GM18502 (cell line): ENCODE measurements around the gene ARIH2.
"Not testable (repeated sequence)": the region's sequence is repeated elsewhere in the genome, so short reads cannot be mapped to it uniquely, and the experiment has no call there.

Experiments
- ATAC-seq: cut with Tn5 transposase; IDR thresholded peaks from one replicate; pipeline ENCODE4 v1.9.1; 2021; ENCODE audit warnings: mild to moderate bottlenecking; ENCODE audit not compliant: unreplicated experiment, poor library complexity

ARIH2 gene

DNA sequence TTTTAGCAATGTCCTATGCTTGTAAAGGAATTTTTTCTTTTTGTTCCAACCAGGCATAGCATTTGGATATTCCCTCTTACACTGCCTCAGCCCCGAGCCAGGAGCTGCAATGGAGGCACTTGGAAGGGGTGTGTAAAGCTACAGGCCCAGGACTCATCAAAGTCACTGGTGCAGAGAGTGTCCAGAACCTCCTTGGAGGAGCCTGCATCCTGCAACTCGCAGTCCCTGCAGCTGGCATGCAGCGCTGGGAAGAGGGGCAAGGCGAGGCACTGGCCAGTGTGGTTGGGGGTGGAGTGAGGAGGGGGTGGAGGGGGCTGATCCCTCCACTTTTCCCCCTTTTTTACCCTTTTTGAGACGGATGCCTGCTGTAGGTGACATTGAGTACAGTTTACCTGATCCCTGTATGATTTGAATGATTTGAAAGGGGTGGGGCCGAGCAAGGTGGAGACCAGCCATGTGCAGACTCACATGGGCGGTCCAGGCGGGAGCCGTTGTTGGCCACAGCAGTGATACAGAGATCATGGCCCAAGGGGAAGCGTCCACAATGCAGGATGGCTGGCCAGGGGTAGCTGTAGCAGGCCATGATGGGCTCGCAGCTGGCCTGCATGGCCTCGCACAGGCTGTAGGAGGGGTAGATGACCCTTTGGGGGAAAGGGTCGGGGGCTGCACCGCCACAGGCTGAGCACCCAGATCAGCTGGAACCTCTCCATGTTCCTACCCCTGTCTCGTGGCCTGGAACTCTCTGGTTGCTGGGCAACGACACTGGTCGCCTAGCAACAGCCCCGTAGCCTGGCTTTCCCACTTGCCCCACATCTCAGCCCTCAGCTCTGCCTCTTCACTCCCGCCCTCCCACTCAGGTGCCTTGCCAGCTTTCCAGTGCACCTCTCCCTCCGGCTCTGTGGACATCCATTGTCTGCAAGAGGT is 79.3 kb downstream of the ARIH2 start:
- no peak for ATAC-seq

DNA sequence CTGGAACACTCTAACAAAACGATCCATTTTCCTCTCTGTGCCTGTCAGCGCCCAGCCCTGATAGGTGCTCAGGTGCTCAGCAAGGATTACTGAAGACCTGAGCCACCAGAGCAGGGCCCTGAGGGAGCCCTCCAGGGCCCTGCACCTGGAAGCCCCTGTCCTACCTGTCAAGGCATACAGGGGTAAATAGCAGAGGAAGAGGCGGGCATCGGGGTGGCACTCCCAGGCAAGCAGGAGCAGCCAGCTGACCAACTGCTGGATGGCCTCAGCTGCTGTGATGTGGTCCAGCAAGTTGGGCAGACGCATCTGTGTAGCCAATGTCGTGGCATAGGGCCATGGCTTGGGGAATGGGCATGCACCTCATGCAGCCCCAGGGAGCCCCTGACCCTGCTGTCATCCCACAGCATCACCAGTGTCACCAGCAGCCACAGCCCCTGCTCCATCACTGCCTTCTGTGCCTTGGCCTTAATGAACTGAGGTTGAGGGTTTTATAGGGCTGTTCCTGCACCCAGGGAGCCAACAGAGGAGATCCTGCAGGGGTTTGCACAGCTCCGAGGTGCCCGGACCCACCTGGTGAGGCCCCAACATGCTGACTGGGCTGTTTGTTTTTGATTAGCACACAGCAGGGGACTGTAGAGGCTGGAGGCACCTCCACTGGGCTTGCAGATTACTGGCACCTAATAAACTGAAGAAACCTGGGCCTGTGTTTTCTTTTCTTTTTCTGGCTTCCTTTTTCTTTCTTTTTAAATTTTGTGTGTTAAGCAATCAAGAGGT is 80.6 kb downstream of the ARIH2 start:
- no peak for ATAC-seq

DNA sequence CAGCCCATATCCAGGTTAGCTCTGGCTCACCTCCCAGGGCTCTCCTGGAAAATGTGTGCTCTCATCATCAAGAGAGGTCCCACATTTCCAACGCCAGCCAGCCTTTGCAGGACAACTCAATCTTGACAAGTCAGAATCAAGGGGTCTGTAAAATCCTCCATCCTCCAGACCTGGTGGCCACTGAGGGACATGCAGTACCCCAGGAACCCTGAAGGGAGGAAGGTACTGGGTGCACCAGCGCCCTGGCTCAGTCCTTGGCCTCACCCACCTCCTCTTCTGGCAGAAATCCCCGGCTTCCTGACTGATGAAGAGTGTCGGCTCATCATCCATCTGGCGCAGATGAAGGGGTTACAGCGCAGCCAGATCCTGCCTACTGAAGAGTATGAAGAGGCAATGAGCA is 82.5 kb downstream of the ARIH2 start:
- no peak for ATAC-seq

DNA sequence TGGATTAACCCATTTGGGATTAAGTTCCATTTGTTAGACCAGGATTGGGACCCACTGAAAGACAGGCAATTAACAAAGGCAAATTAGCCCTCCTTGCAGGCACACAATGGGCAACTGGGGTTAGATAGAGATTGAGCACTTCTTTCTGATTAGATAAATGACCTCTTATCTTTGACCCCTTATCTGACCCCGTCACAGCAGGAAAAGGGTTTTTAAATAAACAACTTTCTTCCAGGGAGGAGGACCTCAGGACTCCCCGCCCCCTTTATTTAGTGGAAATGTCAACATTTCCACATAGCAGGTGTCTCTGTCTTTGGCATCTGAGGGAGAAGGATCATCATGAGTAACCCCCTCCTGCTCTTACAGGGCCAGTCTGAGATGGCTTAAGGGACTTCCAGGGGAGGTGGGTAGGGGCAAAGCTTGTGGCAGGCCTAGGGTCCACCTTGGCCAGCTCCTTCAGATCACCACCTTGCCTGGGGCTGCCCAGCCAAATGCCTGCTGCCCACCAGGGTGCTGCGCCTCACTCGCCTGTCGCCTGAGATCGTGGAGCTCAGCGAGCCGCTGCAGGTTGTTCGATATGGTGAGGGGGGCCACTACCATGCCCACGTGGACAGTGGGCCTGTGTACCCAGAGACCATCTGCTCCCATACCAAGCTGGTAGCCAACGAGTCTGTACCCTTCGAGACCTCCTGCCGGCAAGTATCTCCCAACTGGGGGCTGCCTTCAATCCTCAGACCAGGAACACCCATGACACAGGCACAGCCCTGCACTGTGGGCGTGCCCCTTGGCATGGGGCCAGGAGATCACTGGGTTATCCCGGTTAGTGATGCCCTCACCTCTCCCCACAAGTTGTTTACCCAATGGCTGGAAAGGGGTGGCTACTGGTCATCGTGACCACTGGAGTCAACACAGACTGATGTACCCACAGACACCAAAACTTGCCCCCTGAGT is 86.0 kb downstream of the ARIH2 start:
- ATAC-seq = no peak

DNA sequence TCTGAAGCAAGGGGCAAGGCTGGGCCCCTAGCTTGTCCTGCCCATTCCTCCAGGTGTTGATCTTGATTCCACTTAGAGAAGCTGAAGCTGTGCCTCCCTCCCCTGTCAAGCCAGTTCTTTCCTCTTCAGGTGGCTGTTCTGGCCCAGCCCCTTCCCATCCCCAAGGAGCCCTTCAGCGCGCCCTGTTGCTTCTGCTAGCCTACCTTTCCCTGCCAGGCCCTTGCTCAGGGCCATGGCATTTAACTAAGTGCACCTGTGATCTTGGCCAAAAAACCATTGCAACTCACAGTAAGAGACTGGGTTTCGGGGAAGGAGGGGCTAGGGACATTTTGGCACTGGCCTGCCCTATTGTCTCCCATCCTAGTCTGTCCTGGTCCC is 86.7 kb downstream of the ARIH2 start:
- ATAC-seq = no peak

DNA sequence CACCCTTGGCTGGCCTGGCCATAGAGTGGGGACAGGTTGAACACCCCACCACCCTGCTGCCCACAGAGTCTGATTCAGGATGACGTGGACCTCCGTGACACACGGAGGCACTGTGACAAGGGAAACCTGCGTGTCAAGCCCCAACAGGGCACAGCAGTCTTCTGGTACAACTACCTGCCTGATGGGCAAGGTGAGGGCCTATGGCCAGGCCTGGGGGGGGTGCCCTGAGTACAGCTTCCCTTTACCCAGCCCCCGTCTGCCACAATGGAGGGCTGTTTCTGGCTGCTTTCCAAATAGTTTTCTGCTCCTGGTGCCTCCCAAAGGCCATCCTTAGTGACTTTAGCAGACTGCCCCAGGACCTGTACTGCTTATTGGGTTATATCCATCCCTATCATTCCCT is 87.4 kb downstream of the ARIH2 start:
- no peak for ATAC-seq

DNA sequence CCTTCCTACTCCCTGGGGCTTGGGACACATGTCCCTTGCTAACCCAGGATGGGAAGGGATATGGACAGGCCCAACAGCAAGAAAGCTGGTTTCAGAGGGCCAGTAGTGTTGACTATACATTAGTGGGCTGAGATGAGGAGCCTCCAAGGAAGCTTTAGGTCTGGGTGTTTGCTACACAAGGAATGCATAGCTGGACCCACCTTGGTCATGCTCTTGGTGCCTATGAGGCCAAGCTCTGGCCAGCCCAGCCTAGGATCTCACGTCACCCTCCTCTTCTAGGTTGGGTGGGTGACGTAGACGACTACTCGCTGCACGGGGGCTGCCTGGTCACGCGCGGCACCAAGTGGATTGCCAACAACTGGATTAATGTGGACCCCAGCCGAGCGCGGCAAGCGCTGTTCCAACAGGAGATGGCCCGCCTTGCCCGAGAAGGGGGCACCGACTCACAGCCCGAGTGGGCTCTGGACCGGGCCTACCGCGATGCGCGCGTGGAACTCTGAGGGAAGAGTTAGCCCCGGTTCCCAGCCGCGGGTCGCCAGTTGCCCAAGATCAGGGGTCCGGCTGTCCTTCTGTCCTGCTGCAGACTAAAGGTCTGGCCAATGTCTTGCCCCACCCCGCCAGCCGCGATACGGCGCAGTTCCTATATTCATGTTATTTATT is 87.9 kb downstream of the ARIH2 start:
- ATAC-seq = no peak

DNA sequence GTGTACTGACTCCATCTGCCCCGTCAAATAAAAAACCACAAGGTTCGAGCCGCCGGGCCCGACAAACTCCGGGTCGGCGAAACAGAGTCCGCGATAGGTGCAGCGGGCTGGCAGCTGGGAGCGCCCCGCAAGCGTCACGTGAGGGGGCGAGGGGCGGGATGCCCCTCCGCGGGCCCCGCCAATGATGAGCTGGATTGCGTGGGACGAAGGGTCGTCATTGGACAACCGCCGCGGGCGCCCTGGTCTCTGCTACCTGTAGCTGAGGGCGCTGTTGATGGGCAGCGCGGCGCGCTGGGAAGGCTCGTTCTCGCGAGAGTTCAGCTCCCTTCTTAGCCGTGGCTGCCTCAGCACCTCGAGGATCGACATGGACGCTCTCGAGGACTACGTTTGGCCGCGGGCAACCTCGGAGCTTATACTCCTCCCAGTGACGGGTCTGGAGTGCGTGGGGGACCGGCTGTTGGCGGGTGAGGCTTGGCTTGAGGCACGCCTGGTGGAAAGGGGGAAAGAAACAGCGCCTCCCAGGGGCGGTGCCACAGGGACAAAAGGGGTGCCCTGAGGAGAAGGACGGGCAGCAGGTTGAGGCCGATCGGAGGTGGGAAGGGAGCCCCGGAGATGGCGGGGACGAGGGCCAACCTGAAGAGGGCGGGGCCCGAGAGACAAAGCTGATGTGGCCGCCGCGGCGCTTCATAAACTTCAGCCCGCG is 88.6 kb downstream of the ARIH2 start, which contains the start of gene WDR6:
WDR6 (plus strand) TSS at position 324 of the 703 bp plus-strand sequence; CDS start at position 365, 41 bp downstream.
- ATAC-seq = peak; percentile 82

DNA sequence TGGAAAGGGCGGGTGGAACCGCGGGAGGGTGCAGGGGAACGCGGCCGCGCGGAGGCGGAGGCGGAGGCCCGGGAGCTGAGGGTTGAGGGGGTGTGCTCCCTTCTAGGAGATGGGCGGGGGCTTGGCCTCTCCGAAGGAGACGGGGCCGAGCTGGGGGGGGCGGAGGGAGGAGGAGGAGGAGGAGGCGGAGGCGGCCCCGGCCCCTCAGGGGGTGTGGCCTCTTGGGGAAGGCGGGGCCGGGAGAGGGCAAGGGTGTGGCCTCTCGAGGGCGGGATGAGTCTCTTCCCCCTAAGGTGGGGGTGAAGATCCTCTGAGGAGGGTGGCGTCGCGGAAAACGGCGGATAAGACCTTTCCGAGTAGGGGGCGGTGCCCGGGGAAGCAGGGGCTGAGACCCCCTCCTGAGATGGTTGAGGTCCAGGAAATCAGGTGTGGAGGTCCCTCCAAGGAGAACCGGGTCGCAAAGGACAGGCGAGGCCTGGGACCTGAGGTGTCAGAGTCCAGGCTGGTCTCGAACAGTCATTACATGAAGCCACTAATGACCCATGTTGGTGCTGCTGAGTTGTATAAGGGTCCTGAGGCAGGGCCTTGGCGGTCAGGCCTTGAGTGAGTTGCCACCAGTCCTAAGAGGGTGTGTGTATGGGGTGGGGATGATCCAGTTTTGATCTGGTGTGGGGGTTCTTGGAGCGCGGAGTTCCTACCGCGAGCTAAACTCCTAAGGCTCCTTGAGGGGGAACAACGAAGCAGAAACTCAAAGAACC is 89.3 kb downstream of the ARIH2 start:
- peak; percentile 45 for ATAC-seq

DNA sequence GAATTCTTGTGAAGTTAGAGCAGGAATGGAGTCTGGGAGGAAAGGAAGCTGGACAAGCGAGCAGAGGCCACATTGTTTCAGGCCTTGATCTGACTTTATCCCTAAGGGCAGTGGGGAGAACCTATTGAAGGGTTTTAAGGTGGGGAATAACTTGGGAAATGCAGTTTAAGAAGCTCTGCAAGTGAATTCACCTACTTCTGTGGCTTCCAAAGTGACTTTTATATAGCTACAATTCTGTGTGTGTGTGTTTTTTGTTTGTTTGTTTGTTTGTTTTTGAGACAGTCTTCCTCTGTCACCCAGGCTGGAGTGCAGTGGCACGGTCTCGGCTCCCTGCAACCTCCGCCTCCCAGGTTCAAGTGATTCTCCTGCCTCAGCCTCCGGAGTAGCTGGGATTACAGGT is 90.0 kb downstream of the ARIH2 start:
- ATAC-seq = not testable (repeated sequence)

DNA sequence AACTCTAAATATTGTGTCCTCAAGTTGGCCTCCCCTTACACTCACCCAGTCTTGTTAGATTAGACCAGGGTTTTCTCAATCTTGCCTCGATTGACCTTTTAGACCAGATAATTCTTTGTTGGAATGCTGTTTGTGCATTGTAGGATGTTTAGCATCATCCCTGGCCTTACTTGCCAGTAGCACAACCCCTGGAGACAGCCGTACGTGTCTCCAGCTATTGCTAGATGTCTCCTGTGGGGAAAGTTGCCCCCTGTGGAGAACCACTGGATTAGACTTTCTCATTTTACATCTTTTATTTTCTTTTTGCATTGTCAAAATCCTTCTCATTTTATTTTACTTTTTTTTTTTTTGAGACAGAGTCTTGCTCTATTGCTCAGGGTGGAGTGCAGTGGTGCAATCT is 90.8 kb downstream of the ARIH2 start:
- ATAC-seq = no peak

DNA sequence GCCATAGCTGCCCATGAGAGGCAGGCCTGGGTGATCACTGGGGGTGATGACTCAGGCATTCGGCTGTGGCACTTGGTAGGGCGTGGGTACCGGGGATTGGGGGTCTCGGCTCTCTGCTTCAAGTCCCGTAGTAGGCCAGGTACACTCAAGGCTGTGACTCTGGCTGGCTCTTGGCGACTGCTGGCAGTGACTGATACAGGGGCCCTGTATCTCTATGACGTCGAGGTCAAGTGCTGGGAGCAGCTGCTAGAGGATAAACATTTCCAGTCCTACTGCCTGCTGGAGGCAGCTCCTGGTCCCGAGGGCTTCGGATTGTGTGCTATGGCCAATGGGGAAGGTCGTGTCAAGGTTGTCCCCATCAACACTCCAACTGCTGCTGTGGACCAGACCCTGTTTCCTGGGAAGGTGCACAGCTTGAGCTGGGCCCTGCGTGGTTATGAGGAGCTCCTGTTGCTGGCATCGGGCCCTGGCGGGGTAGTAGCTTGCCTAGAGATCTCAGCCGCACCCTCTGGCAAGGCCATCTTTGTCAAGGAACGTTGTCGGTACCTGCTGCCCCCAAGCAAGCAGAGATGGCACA is 93.9 kb downstream of the ARIH2 start:
- ATAC-seq = no peak

DNA sequence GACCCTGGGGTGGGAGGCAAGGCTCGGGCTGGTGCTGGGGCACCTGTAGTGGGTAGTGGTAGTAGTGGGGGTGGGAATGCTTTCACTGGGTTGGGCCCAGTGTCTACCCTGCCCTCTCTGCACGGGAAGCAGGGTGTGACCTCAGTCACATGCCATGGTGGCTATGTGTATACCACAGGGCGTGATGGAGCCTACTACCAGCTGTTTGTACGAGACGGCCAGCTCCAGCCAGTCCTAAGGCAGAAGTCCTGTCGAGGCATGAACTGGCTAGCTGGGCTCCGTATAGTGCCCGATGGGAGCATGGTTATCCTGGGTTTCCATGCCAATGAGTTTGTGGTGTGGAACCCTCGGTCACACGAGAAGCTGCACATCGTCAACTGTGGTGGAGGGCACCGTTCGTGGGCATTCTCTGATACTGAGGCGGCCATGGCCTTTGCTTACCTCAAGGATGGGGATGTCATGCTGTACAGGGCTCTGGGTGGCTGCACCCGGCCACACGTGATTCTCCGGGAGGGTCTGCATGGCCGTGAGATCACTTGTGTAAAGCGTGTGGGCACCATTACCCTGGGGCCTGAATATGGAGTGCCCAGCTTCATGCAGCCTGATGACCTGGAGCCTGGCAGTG is 94.6 kb downstream of the ARIH2 start:
- no peak for ATAC-seq

DNA sequence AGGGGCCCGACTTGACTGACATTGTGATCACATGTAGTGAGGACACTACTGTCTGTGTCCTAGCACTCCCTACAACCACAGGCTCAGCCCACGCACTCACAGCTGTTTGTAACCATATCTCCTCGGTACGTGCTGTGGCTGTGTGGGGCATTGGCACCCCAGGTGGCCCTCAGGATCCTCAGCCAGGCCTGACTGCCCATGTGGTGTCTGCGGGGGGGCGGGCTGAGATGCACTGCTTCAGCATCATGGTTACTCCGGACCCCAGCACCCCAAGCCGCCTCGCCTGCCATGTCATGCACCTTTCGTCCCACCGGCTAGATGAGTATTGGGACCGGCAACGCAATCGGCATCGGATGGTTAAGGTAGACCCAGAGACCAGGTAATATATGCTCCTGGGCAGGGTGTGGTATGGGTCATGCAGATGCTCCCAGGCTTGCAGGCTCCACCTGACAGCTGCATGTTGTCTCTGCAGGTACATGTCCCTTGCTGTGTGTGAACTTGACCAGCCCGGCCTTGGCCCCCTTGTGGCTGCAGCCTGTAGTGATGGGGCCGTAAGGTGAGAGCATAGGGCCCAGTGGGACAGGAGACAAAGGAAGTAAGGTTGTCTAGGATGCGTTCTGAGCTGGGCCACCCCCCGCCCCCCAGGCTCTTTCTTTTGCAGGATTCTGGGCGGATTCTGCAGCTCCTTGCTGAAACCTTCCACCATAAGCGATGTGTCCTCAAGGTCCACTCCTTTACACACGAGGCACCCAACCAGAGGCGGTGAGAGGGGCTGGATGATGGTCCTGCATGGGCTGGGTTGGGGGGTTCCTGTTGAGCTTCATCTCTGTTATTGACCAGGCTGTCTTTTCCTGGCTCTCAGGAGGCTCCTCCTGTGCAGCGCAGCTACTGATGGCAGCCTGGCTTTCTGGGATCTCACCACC is 95.4 kb downstream of the ARIH2 start:
- ATAC-seq = no peak

DNA sequence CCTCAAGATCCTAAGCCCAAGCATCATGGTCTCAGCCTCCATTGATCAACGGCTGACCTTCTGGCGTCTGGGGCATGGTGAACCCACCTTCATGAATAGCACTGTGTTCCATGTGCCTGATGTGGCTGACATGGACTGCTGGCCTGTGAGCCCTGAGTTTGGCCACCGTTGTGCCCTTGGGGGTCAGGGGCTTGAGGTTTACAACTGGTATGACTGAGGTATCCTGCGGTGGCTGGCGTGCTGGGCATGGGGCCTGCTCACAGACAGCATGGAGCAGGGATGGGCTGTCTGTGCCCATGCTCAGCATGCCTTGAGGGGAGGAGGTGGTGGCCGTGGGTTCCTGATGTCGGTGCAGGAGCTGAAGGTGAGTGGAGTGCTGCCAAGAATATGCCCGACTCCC is 96.4 kb downstream of the ARIH2 start:
- no peak for ATAC-seq

DNA sequence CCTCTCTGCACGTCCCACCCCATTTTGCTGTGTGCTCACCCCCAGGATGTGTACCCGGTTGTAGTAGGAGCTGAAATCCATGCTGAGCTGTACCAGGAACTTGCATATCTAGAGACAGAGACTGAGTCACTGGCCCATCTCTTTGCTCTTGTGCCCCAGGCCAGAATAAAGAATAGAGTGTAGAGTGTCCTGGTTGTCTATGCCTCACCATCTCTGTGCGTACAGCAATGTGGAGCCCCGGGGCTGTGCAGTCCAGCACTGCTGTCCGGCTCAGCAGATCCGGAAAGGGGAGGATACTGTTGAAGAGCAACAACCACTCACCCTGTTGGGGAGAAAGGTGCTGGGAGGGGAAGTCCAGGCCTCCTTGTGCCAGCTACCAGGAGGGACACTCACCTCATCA is 97.1 kb downstream of the ARIH2 start:
- no peak for ATAC-seq
